Neural progenitor cell (in vitro differentiated cells): ENCODE data around the gene ZC3H8.

Experiments
- CTCF ChIP-seq: fragments of 200-600 bp; sonication (generic); IDR thresholded peaks from 2 replicates; pipeline ENCODE4 v1.5.1; 2017; ENCODE audit warnings: antibody characterized with exemption, mild to moderate bottlenecking
- EZH2 ChIP-seq: fragments of 200-600 bp; sonication (generic); IDR thresholded peaks from 2 replicates; pipeline ENCODE4 v1.6.1; 2017; ENCODE audit warnings: antibody characterized with exemption, mild to moderate bottlenecking, moderate library complexity
- EZH2phosphoT487 ChIP-seq: fragments of 200-600 bp; sonication (generic); IDR thresholded peaks from 2 replicates; pipeline ENCODE4 v1.6.1; 2017; ENCODE audit warnings: antibody characterized with exemption

GRCh38 chr2:112229348-112229747 is 25.5 kb downstream of the ZC3H8 start:
- TF ChIP-seq CTCF = no peak
- TF ChIP-seq EZH2 = no peak
- TF ChIP-seq EZH2phosphoT487 = no peak
